ENCODE data around the gene TBP.

- TF ChIP-seq CTCF (IDR thresholded peaks at IDR 0.05) (no peak), POLR2AphosphoS5 (IDR thresholded peaks at IDR 0.05) (no peak)
These were observed 43.5 kb upstream of the TBP start for GRCh38 chr6:170510631-170511030.

All from transverse colon (tissue), 4 donors.